Epithelial cell of esophagus (primary cell): Measurements from ENCODE around the gene SLC25A34.

Experiments used
- DNase-seq: peaks from one replicate; pipeline ENCODE4 v3.0.0; 2010; ENCODE audit warnings: low read depth
- H3K4me3 ChIP-seq: 2 replicates; pipeline ENCODE4 v1.5.1; 2011; ENCODE audit warnings: mild to moderate bottlenecking, low read length, control low read depth
- CTCF ChIP-seq: IDR thresholded peaks from 2 replicates; pipeline ENCODE4 v1.5.1; 2011; ENCODE audit warnings: low read depth, mild to moderate bottlenecking, low read length, control low read depth, inconsistent platforms; ENCODE audit not compliant: insufficient read depth; ENCODE audit errors: missing control alignments

Gene SLC25A34

GRCh38 chr1:15764269-15764764, 28.3 kb downstream of the SLC25A34 start:
- no peak overlapping the region for H3K4me3 ChIP-seq
- DNase-seq, result peak; percentile 72
- TF ChIP-seq CTCF, result no peak

GRCh38 chr1:15764890-15765289, 28.8 kb downstream of the SLC25A34 start:
- no peak overlapping the region for H3K4me3 ChIP-seq
- no peak for TF ChIP-seq CTCF
- no peak for DNase-seq

GRCh38 chr1:15765495-15766194, 29.6 kb downstream of the SLC25A34 start:
- H3K4me3 ChIP-seq, result no peak overlapping the region
- TF ChIP-seq CTCF, result no peak
- DNase-seq, result peak; percentile 99

GRCh38 chr1:15767941-15768340, 31.9 kb downstream of the SLC25A34 start:
- DNase-seq, result no peak
- no peak overlapping the region for H3K4me3 ChIP-seq
- TF ChIP-seq CTCF, result no peak

GRCh38 chr1:15768388-15768787, 32.3 kb downstream of the SLC25A34 start:
- no peak for DNase-seq
- no peak for TF ChIP-seq CTCF

GRCh38 chr1:15770313-15770962, 34.4 kb downstream of the SLC25A34 start:
- DNase-seq, result no peak
- H3K4me3 ChIP-seq, result no peak overlapping the region
- no peak for TF ChIP-seq CTCF

More at GRCh38 chr1:15768388-15768787, 32.3 kb downstream of the SLC25A34 start:
- H3K4me3 ChIP-seq, result no peak overlapping the region
